HG03565 (cell line): ENCODE results near the gene UBE2D1.
A peak's percentile ranks its signal among the peaks of the same experiment; 100 is the strongest.
"Not testable (repeated sequence)": the region's sequence is repeated elsewhere in the genome, so short reads cannot be mapped to it uniquely, and the experiment has no call there.

Source experiments
- ATAC-seq: cut with Tn5 transposase; IDR thresholded peaks from one replicate; pipeline ENCODE4 v1.9.1; 2021; ENCODE audit warnings: mild to moderate bottlenecking, moderate library complexity; ENCODE audit not compliant: unreplicated experiment

The UBE2D1 gene

DNA sequence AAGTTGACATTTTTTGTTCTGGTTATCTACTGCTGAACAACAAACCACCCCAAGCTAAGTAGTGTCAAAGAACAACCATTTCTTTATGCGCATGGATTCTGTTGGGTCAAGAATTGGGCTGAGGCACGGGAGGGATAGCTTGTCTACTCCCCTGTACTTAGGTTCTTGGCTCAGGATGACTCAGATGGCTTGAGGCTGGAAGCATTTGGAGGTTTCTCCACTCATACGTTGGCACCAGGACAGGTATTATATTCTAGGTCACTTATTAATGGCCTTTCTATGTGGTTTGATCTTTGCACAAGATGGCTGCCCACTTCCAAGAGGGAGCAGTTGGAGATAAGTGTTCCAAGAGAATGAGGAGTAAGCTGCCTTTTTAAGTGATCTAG, 38.6 kb downstream of the UBE2D1 start:
- ATAC-seq, result no peak

DNA sequence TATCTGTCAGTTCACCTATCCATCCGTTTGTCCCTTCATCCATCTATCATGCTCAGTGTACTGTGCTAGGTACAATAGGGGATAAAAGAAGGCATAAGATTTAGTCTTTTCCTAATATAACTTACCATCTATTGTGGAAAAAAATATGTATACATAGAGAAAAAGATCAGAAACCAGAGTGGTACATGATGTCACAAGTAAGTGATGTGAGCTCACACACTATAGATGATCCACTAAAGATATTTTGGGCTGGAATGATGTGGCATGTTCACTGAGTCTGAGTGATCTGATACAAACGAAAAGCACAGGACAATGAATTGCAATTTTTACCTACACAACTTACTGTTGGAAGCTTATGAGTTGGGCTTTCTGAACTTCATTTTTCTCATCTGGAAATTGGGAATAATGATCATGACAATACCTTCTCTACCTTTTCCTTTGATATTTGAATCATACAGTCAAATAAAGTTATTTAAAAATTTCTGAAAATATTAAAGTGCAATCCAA, 47.7 kb downstream of the UBE2D1 start:
- no peak for ATAC-seq

DNA sequence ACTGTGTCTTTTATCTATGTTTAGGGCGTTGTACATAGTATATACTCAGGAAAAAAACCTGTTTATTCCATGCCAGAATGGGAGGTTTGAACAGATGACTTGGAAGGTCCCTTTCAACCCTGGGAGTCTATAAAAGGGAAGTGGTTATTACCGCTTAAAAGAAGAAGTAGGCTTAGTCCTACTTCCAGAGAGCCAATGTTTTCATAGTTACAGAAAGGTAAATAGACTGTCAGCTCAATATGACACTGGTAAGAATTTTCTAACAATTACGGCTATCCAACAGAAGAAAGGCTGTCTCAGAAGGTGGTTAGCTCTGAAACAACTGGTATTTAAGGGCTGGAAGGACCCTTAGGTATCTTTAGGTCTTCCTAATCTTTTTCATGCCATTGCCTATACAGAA, 49.3 kb downstream of the UBE2D1 start:
- ATAC-seq, result peak; percentile 79

DNA sequence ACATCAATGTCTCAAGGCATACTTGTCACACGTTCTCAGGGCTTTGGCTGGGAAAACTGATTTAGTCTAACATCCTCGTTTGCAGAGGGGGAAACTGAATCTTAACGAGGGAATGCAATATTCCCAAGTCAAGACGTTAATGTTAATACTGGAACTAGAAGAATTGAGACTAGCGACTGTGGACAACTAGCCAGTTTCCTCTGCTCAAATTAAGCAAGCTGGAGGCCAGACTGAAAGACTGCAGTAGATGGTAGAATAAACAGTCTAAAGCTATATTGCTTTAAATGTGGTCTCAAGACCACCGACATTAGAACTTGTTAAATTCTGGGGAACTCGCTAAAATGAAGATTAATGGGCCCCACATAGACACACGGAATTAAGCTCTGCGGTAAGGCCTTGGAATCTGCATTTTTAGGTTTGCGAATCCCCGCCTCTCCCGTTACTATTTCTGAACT, 49.8 kb downstream of the UBE2D1 start:
- no peak for ATAC-seq

DNA sequence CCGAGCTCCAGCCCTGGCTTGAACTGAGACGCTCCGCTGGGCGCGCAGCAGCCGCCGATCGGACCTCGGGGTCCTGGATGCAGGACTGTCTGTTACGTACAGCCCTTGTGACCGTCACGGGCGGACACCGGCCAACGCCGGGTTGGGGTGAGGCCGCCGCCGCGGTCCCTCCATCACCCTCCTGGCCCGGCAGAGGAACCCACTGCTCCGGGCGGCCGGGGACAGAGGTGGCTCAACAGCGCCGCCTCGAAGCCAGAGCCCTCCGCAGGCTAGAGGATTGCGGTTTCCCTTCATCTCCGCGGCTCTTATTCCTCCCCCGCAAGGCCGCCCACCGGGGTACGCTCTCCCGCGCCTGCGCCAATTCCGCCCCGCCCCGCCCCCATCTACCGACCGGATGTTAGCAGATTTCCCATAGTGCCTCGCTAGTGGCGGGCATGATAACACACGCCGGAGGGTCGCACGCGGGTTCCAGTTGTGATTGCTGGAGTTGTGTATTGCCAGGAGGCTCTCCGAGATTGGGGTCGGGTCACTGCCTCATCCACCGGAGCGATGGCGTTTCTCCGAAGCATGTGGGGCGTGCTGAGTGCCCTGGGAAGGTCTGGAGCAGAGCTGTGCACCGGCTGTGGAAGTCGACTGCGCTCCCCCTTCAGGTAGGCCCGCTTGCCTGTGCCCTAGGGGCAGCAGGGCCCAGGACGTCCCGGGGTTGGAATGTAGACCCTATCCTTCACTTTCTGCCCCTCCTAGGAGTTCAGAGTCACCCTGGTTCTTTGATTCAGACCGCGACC, 50.4 kb downstream of the UBE2D1 start, which contains the start of gene TFAM:
Gene TFAM (plus strand): TSS at position 412 of the 785 bp plus-strand sequence. CDS start 138 bp downstream, at position 550.
- ATAC-seq, result peak; percentile 54

DNA sequence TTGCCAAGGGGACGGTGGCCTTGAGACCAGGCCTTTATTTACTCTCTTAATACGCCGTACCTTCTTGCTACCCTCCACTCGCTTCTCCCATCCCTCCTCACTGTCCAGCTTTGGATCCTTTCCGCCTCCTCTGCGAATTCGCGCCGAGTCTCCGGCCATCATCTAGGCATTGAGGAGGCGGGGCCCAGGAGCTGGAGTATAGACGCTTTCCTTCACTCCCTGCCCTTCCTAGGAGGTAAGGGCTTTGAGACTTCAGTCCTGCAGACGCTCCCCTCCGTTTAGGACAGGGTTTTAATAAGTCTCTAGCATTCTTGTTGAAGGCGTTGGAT, 50.9 kb downstream of the UBE2D1 start:
- ATAC-seq, result peak; percentile 6

DNA sequence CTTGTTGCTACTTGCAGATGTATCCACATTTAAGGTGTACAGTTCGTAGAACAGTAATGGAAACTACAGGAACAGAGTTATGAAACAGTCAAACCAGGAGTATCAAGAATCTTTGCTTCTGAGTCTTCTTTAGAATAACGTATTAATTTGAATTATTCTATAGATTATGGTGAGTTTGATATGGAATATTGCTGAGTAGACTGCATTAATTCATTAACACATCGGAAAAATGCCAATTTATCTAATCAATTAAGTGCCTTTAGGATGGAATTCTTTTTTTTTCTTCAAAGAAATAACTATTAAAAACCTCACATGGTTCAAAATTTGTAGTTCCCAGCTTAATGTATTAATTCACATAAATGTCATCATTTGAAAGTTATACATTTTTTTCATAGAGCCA, 54.2 kb downstream of the UBE2D1 start:
- ATAC-seq, result no peak

DNA sequence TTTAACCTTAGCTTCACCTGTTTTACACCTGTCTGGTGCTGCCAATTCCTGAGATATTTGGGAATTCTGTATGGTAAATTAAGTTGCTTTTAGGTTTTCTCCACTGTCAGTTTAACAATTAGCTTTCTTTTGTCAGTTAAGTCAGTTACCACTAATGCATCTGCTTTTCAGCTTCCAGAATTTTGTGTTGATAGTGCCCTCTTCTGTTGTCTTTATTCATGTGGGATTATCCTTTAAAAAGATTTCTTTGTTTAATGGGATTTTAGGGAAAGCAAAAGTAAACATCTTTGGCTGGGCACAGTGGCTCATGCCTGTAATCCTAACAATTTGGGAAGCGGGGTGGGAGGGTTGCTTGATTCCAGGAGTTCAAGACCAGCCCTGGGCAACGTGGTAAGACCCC, 58.5 kb downstream of the UBE2D1 start:
- ATAC-seq, result no peak

DNA sequence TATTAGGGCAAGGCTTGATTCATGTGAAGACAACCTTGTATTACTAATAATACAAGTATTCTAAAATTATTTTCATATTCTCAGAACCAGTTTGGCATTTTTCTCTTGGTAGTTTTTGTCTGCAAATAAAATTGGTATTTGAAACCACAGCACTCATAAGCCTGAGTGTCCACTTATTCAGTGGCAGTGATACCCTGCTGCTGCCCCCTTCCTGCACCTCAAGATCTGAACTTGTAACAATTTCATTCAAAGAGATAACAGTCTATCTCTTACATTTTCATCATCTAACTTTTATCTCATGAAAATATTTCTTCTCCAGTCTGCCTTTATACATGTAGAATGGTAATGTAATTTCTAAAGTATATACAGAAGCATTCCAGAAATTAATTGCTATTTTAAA, 59.7 kb downstream of the UBE2D1 start:
- no peak for ATAC-seq

DNA sequence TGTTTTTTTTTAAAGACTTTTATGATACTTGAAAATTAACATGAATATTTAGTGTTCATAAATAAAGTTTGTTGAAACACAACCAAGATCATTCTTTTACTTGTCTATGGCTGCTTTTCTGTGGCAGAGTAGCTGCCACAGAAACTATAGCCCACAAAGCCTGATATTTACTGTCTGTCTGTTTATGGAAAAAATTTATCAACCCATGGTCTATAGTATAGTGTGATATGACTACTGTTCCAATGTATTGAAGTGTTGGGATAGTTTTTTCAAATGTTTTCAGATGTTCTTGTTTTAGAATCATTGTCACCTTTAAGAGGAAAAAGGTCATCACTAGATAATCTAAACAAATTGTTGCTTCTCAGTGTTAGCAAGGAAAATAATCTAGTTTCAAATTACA, 61.3 kb downstream of the UBE2D1 start:
- no peak for ATAC-seq

DNA sequence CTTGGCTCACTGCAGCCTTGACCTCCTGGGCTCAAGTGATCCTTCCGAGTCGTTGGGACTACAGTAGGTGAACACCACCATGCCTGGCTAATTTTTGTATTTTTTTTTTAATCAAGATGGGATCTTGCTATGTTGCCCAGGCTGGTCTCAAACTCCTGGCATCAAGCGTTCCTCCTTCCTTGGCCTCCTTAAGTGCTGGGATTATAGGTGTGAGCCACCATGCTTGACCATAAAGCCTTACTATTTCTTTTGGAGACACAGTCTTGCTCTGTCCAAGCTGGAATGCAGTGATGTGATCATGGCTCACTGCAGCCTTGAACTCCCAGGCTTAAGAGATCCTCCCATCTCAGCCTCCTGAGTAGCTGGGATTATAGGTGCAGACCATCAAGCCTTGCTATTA, 63.0 kb downstream of the UBE2D1 start:
- ATAC-seq, result no peak

DNA sequence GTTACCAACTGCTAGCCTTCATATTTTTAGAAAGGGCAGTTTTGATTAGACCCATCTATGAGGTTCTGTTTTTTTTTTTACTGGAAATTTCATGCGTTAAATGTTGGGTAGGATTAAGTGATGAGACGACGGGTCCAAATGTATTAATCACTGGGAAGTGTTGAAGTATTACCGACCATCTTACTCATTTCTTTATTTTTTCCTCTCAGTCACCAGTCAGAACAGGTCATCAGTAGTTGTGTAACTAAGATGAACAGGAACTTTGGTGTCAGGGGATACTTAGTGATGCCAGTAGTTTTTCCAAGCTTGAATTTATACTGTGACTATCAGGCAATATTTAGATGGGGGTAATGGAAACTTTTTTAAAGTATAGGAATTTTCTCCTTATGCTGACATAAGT, 64.6 kb downstream of the UBE2D1 start:
- no peak for ATAC-seq

DNA sequence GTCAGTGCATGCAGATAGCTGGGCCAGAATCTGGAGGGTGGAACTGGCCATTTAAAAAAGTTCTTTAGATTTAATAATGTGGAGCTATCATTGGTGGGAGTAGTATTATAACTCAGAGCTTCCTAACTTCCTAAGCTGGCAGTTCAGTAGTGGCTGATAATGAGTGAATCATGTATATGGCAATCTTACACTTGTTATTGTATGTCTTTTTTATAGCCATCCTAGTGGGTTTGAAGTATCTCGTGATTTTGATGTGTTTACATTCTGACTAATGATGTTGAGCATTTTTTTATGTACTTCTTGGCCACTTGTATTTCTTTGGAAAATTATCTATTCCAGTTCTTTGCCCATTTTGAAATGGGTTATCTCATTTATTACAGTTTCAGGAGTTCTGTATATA, 65.8 kb downstream of the UBE2D1 start:
- ATAC-seq, result no peak

DNA sequence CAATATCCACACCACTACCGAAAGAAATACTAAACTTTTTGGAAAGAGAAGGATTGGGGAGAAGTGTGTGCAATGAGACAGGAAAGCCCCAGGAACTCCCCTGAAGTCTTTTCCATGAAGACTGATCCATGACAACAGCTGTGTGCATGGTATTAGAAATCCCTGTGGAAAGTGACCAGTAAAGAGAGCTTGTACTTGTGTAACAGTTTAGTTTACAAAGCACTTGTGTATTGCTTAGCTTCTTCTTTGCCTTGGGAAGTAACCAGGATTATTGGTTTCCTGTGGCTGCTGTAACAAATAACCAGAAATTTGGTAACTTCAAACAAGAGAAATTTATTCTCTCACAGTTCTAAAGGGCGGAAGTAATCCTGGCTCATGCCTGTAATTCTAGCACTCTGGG, 69.2 kb downstream of the UBE2D1 start:
- no peak for ATAC-seq

DNA sequence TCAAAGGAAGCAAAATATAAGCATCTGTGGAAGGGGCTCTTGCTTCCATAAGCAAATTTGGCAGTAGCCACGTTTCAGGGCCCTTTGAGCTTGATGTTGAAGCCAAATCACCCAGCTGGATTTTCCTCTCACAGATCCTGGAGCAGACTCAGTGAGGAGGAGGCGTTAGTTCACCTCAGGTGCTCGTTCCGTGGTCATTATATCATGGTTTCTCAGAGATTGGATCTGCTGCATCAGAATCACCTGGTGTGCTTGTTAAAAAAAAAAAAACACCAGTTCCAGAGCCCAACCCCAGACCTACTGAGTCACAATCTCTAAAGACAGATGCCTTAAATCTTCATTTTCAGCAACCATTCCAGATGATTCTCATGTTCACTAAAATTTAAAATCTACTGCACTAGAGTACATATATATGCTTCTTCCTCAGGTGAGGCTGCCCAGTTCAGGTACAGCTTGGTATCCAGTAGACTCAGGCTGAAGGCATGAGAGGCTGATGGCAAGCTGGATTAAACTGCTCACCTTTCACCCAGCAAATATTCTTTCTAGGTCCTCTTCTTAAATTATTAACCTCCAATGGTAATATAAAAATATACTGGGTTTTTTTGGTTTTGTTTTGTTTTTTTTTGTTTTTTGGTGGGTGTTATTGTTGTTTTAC, 75.3 kb downstream of the UBE2D1 start:
- no peak for ATAC-seq

DNA sequence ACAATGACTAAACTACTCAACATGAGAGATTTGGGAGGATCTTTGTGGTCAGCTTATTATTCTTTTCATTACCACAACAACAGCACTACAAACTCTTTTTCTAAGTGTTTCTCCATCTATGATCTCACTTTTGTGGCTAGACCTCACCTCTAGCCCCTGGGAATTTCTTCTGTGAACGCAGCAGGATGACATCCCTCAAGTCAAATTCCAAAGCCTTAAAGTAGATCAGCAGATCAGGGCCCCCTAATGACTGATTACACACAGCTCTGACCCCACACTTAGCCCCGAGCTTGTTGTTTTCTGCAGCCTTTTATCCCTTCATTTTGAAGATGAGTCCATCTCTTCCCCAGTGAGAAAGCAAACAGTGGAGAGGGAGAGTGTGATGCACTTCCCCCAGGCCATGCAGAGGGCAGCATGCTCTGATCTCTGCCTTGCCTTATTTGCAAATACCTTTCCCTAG, 77.7 kb downstream of the UBE2D1 start:
- ATAC-seq, result no peak

DNA sequence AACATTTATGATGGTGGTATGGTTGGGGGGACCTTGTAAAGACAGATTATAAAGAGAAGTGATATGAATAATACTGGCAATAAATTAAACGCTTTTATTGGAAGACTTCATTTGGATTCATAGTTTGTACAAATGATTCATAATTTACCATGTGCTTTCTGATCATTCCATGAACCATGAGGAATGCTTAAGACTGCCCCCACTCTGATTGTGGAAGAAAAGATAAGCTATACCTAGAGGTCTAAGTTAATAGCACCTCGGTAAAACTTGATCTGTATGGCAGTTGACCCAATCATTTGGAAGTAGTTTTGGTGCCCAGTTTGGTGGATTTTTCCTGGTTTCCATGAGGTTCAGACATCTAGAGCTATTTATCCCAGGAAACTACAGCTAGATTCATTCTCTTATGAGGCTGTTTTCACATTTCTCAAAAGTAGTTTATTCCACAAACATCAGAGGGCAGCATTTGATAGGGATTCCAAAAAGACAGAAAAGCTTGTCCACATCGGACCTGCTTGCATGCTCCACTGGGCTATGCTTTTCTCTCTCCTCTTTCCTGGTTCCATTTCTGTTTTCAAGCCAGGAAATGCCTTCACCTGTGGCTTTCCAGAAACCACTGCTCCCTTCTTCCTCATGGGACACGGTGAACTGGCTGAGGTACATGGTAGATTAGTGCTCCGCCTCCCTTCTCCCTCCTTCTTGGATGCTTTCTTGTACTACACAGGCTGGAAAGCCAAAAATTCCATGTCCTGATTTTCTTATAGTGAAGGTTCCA, 79.7 kb downstream of the UBE2D1 start:
- no peak for ATAC-seq

DNA sequence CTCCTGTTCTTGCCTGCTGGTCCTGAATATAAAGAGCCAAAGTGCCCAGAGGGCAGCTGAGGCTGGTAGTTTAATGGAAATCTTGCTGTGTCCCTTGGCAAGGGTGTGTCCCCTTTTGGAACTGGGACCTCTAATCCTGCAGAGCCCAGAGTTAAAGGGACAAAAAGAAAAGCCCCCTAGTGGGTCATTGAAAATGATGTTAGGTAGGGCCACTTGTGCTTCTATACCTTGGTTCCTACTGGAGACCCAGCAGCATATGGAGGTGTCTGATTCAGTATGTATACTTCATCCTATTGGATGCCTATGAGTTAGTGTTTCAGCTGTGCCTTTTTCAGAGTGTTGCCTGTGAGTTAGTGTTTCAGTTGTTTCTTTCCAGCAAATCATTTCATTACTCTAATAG, 81.0 kb downstream of the UBE2D1 start:
- ATAC-seq, result no peak

DNA sequence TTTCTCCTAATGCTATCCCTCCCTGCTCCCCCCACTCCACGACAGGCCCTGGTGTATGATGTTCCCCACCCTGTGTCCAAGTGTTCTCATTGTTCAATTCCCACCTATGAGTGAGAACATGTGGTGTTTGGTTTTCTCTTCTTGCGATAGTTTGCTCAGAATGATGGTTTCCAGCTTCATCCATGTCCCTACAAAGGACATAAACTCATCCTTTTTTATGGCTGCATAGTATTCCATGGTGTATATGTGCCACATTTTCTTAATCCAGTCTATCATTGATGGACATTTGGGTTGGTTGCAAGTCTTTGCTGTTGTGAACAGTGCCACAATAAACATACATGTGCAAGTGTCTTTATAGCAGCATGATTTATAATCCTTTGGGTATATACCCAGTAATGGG, 83.1 kb downstream of the UBE2D1 start:
- not testable (repeated sequence) for ATAC-seq
